GM10266 (cell line): ENCODE results near the gene VEGFC.

Source experiments
- DNase-seq: peaks from one replicate; pipeline ENCODE4 v3.0.0; 2012; ENCODE audit errors: extremely low spot score
- CTCF ChIP-seq: IDR thresholded peaks from 2 replicates; pipeline ENCODE4 v1.5.1; 2012; ENCODE audit warnings: mild to moderate bottlenecking, low read depth; ENCODE audit not compliant: control insufficient read depth, insufficient read depth; ENCODE audit errors: missing control alignments

VEGFC gene

GRCh38 chr4:176834531-176834930 lies 41.8 kb upstream of the VEGFC start:
- no peak for TF ChIP-seq CTCF
- DNase-seq, result no peak

- no peak for DNase-seq
- TF ChIP-seq CTCF, result no peak
Measured at GRCh38 chr4:176833400-176834175, 40.9 kb upstream of the VEGFC start.

GRCh38 chr4:176830971-176831370 lies 38.2 kb upstream of the VEGFC start:
- TF ChIP-seq CTCF, result no peak
- no peak for DNase-seq

GRCh38 chr4:176825586-176825985 lies 32.9 kb upstream of the VEGFC start:
- DNase-seq, result no peak
- no peak for TF ChIP-seq CTCF

- no peak for TF ChIP-seq CTCF
- no peak for DNase-seq
Measured at GRCh38 chr4:176824645-176825366, 32.1 kb upstream of the VEGFC start.

- no peak for TF ChIP-seq CTCF
- DNase-seq, result no peak
Measured at GRCh38 chr4:176818531-176818930, 25.8 kb upstream of the VEGFC start.

GRCh38 chr4:176817204-176817603 lies 24.5 kb upstream of the VEGFC start:
- TF ChIP-seq CTCF, result no peak
- no peak for DNase-seq
